Putamen (tissue), 1 donor: ENCODE measurements around the gene ARHGDIG.
"Not testable (repeated sequence)": the region's sequence is repeated elsewhere in the genome, so short reads cannot be mapped to it uniquely, and the experiment has no call there.

Source experiments
- DNase-seq: peaks from one replicate; pipeline ENCODE4 v3.0.0-alpha.2; 2016; ENCODE audit warnings: low spot score

ARHGDIG gene

GRCh38 chr16:330741-331140, 50.4 kb downstream of the ARHGDIG start:
- DNase-seq, result no peak

GRCh38 chr16:331181-331814, 50.9 kb downstream of the ARHGDIG start:
- DNase-seq, result not testable (repeated sequence)
